ENCODE measurements around the gene GOLGA5. TPM values are rescaled to one million over a fixed set of nuclear protein-coding genes. Genes with fewer than 3 reads are reported as not detected.

Gene GOLGA5
- polyA plus RNA-seq, 3 donors from 2014 or later, result 6.8 to 19.7 (median 13.9) TPM

- no peak for DNase-seq
- Mint-ChIP-seq H3K27ac (no peak overlapping the region), H3K36me3 (no peaks in the 10 kb centered on the region), H3K4me1 (no peaks in the 10 kb centered on the region), H3K4me3 (no peak overlapping the region), H3K27me3 (ENCODE audit: low read depth in 3 of 3) (peaks cover 2 to 6% (median 5%) of the 10 kb centered on the region in 3 donors), H3K9me3 (no peaks in the 10 kb centered on the region)
Measured at GRCh38 chr14:92861856-92862745, 68.0 kb downstream of the GOLGA5 start.

- no peaks in the 10 kb centered on the region for H3K36me3 Mint-ChIP-seq
- H3K27ac Mint-ChIP-seq, result no peak overlapping the region
- peaks cover 2 to 7% (median 7%) of the 10 kb centered on the region in 3 donors for H3K27me3 Mint-ChIP-seq (ENCODE audit: low read depth in 3 of 3)
- no peak overlapping the region for H3K4me3 Mint-ChIP-seq
- H3K9me3 Mint-ChIP-seq, result peaks cover 0 to 3% (median 0%) of the 10 kb centered on the region in 6 donors
- DNase-seq, result no peak
- H3K4me1 Mint-ChIP-seq, result no peaks in the 10 kb centered on the region
Measured at GRCh38 chr14:92863286-92864080, 69.4 kb downstream of the GOLGA5 start.

GRCh38 chr14:92865674-92866073, 71.6 kb downstream of the GOLGA5 start:
- Mint-ChIP-seq H3K27me3 (ENCODE audit: low read depth in 3 of 3) (peaks cover 2 to 7% (median 7%) of the 10 kb centered on the region in 3 donors), H3K36me3 (no peaks in the 10 kb centered on the region), H3K4me1 (no peaks in the 10 kb centered on the region), H3K27ac (no peak overlapping the region), H3K4me3 (no peak overlapping the region), H3K9me3 (peaks cover 0 to 3% (median 0%) of the 10 kb centered on the region in 6 donors)
- no peak for DNase-seq

- H3K27me3 Mint-ChIP-seq (ENCODE audit: low read depth in 3 of 3), result peaks cover 2 to 7% (median 7%) of the 10 kb centered on the region in 3 donors
- H3K9me3 Mint-ChIP-seq, result peaks cover 0 to 3% (median 0%) of the 10 kb centered on the region in 6 donors
Measured at GRCh38 chr14:92866181-92866752, 72.2 kb downstream of the GOLGA5 start.

GRCh38 chr14:92866901-92867865, 73.1 kb downstream of the GOLGA5 start:
- DNase-seq, result no peak
- peaks cover 2 to 9% (median 7%) of the 10 kb centered on the region in 3 donors for H3K27me3 Mint-ChIP-seq (ENCODE audit: low read depth in 3 of 3)
- H3K36me3 Mint-ChIP-seq, result no peaks in the 10 kb centered on the region
- H3K4me1 Mint-ChIP-seq, result no peaks in the 10 kb centered on the region
- peaks cover 0 to 3% (median 0%) of the 10 kb centered on the region in 6 donors for H3K9me3 Mint-ChIP-seq
- no peak overlapping the region for H3K4me3 Mint-ChIP-seq
- no peak overlapping the region for H3K27ac Mint-ChIP-seq

More at GRCh38 chr14:92866181-92866752, 72.2 kb downstream of the GOLGA5 start:
- Mint-ChIP-seq H3K4me1 (no peaks in the 10 kb centered on the region), H3K36me3 (no peaks in the 10 kb centered on the region), H3K4me3 (no peak overlapping the region), H3K27ac (no peak overlapping the region)
- no peak for DNase-seq

- no peaks in the 10 kb centered on the region for H3K9me3 Mint-ChIP-seq
- H3K27me3 Mint-ChIP-seq (ENCODE audit: low read depth in 3 of 3), result peaks cover 5 to 12% (median 5%) of the 10 kb centered on the region in 3 donors
- H3K36me3 Mint-ChIP-seq, result no peaks in the 10 kb centered on the region
- H3K27ac Mint-ChIP-seq, result no peak overlapping the region
- no peak overlapping the region for H3K4me3 Mint-ChIP-seq
- H3K4me1 Mint-ChIP-seq, result no peaks in the 10 kb centered on the region
- DNase-seq, result no peak
Measured at GRCh38 chr14:92874962-92875661, 81.0 kb downstream of the GOLGA5 start.

- H3K27ac Mint-ChIP-seq, result no peak overlapping the region
- DNase-seq, result no peak
- no peak overlapping the region for H3K4me3 Mint-ChIP-seq
Measured at GRCh38 chr14:92877757-92878431, 83.8 kb downstream of the GOLGA5 start.

GRCh38 chr14:92880351-92880750, 86.2 kb downstream of the GOLGA5 start:
- Mint-ChIP-seq H3K4me1 (no peaks in the 10 kb centered on the region), H3K9me3 (no peaks in the 10 kb centered on the region), H3K4me3 (no peak overlapping the region), H3K27me3 (ENCODE audit: low read depth in 3 of 3) (peaks cover 3 to 9% (median 7%) of the 10 kb centered on the region in 3 donors), H3K27ac (no peak overlapping the region), H3K36me3 (no peaks in the 10 kb centered on the region)
- DNase-seq, result no peak

More at GRCh38 chr14:92877757-92878431, 83.8 kb downstream of the GOLGA5 start:
- H3K4me1 Mint-ChIP-seq, result no peaks in the 10 kb centered on the region
- H3K27me3 Mint-ChIP-seq (ENCODE audit: low read depth in 3 of 3), result peaks cover 5 to 10% (median 9%) of the 10 kb centered on the region in 3 donors
- H3K36me3 Mint-ChIP-seq, result no peaks in the 10 kb centered on the region
- no peaks in the 10 kb centered on the region for H3K9me3 Mint-ChIP-seq

GRCh38 chr14:92880851-92881250, 86.7 kb downstream of the GOLGA5 start:
- H3K4me3 Mint-ChIP-seq, result no peak overlapping the region
- DNase-seq, result no peak
- no peaks in the 10 kb centered on the region for H3K9me3 Mint-ChIP-seq
- no peaks in the 10 kb centered on the region for H3K4me1 Mint-ChIP-seq
- no peaks in the 10 kb centered on the region for H3K36me3 Mint-ChIP-seq
- H3K27ac Mint-ChIP-seq, result no peak overlapping the region
- H3K27me3 Mint-ChIP-seq (ENCODE audit: low read depth in 3 of 3), result peaks cover 3 to 9% (median 7%) of the 10 kb centered on the region in 3 donors

- H3K27ac Mint-ChIP-seq, result no peak overlapping the region
- peaks cover 2 to 12% (median 7%) of the 10 kb centered on the region in 3 donors for H3K27me3 Mint-ChIP-seq (ENCODE audit: low read depth in 3 of 3)
- no peak overlapping the region for H3K4me3 Mint-ChIP-seq
- no peak for DNase-seq
- no peaks in the 10 kb centered on the region for H3K36me3 Mint-ChIP-seq
- peaks cover 0 to 3% (median 0%) of the 10 kb centered on the region in 6 donors for H3K9me3 Mint-ChIP-seq
- no peaks in the 10 kb centered on the region for H3K4me1 Mint-ChIP-seq
Measured at GRCh38 chr14:92883066-92883465, 89.0 kb downstream of the GOLGA5 start.

GRCh38 chr14:92884410-92884809, 90.3 kb downstream of the GOLGA5 start:
- Mint-ChIP-seq H3K4me3 (no peak overlapping the region), H3K27ac (no peak overlapping the region), H3K27me3 (ENCODE audit: low read depth in 3 of 3) (peaks cover 2 to 9% (median 2%) of the 10 kb centered on the region in 3 donors), H3K36me3 (no peaks in the 10 kb centered on the region), H3K9me3 (peaks cover 0 to 5% (median 0%) of the 10 kb centered on the region in 6 donors), H3K4me1 (no peaks in the 10 kb centered on the region)
- DNase-seq, result no peak
